GM13977 (cell line): ENCODE measurements around the gene CSNK1G2.

Source experiments
- DNase-seq: peaks from one replicate; pipeline ENCODE4 v3.0.0; 2012; ENCODE audit warnings: low spot score
- CTCF ChIP-seq: IDR thresholded peaks from 2 replicates; pipeline ENCODE4 v1.5.1; 2012; ENCODE audit warnings: mild to moderate bottlenecking, control low read depth; ENCODE audit not compliant: insufficient read depth; ENCODE audit errors: extremely low read depth, missing control alignments
- in situ Hi-C: fragments of 300-500 bp; cut with MboI; formaldehyde crosslinking; loops from one replicate; pipeline ENCODE4 v1.12.0; 2022; ENCODE audit warnings: low sequenced_read_pairs, low pct_unique_long_range_greater_than_20kb, mixed read lengths, inconsistent platforms; ENCODE audit not compliant: unreplicated experiment

Gene CSNK1G2

GRCh38 chr19:1910177-1910576 is 30.8 kb upstream of the CSNK1G2 start:
- in situ Hi-C loops = no loop called here
- TF ChIP-seq CTCF = no peak
- DNase-seq = no peak

GRCh38 chr19:1911098-1911497 is 29.9 kb upstream of the CSNK1G2 start:
- TF ChIP-seq CTCF = no peak
- DNase-seq = no peak
- in situ Hi-C loops = no loop called here

GRCh38 chr19:1911995-1912394 is 29.0 kb upstream of the CSNK1G2 start:
- no peak for DNase-seq
- in situ Hi-C loops = no loop called here
- TF ChIP-seq CTCF = no peak

- no peak for DNase-seq
- in situ Hi-C loops = no loop called here
- no peak for TF ChIP-seq CTCF
Observed at GRCh38 chr19:1912760-1913505, 28.0 kb upstream of the CSNK1G2 start.

GRCh38 chr19:1913781-1914577 is 27.0 kb upstream of the CSNK1G2 start:
- TF ChIP-seq CTCF = no peak
- in situ Hi-C loops = no loop called here
- no peak for DNase-seq

- in situ Hi-C loops = no loop called here
- no peak for DNase-seq
- TF ChIP-seq CTCF = no peak
Observed at GRCh38 chr19:1914826-1915341, 26.1 kb upstream of the CSNK1G2 start.
